ENCODE measurements around the gene MAP4K5. TPM values are rescaled to one million over a fixed set of nuclear protein-coding genes. Genes with fewer than 3 reads are reported as not detected.

Gene MAP4K5
- total RNA-seq, 1 experiment from 2014 or later, result 42.7 TPM

- H2AK5ac ChIP-seq (ENCODE audit: insufficient read length, low read length), result no peak overlapping the region
- H2BK12ac ChIP-seq (ENCODE audit: insufficient read length, low read depth, low read length), result no peak overlapping the region
- no peak overlapping the region for H4K5ac ChIP-seq (ENCODE audit: insufficient read length, low read depth, low read length)
- no peak overlapping the region for H2BK15ac ChIP-seq (ENCODE audit: low read depth, low read length)
- no peaks in the 10 kb centered on the region for H3K79me1 ChIP-seq (ENCODE audit: insufficient read depth, low read depth, low read length, poor library complexity, severe bottlenecking)
- no peak overlapping the region for H2AFZ ChIP-seq (ENCODE audit: low read length)
- H3K56ac ChIP-seq (ENCODE audit: insufficient read length, low read depth, low read length), result no peak overlapping the region
- Mint-ChIP-seq H3K27me3 (ENCODE audit: low read depth) (no peaks in the 10 kb centered on the region), H3K4me3 (no peak overlapping the region), H3K27ac (no peak overlapping the region), H3K9me3 (peaks cover 3% of the 10 kb centered on the region in 2 experiments; a peak in 4 of 5 replicates), H3K36me3 (ENCODE audit: insufficient read depth in 1 of 3, low read depth in 3 of 3) (peaks cover 40 to 57% (median 57%) of the 10 kb centered on the region in 3 experiments), H3K4me1 (peaks cover 3% of the 10 kb centered on the region in 2 experiments; a peak in 2 of 4 replicates)
- H3K4ac ChIP-seq (ENCODE audit: low read depth, low read length), result no peak overlapping the region
- no peaks in the 10 kb centered on the region for H3K27me3 ChIP-seq (ENCODE audit: insufficient read depth, low read length)
- no peak overlapping the region for H3K27ac ChIP-seq (ENCODE audit: insufficient read length, low read depth, low read length)
- no peak for TF ChIP-seq CTCF (conservative IDR thresholded peaks at IDR 0.05)
- no peak overlapping the region for H3K18ac ChIP-seq (ENCODE audit: insufficient read length, low read depth, low read length)
- no peak overlapping the region for H3T11ph ChIP-seq (ENCODE audit: low read length)
- H2BK20ac ChIP-seq (ENCODE audit: low read depth, low read length, poor library complexity, severe bottlenecking), result no peak overlapping the region
- no peaks in the 10 kb centered on the region for H3K79me2 ChIP-seq (ENCODE audit: insufficient read depth, low read length)
- H4K91ac ChIP-seq (ENCODE audit: insufficient read length, low read depth, low read length), result no peak overlapping the region
- no peak overlapping the region for H3K9ac ChIP-seq (ENCODE audit: extremely low read depth, insufficient read length, low read length)
- no peak overlapping the region for H4K8ac ChIP-seq (replicated peaks; ENCODE audit: insufficient read length, low read depth, low read length)
- no peak overlapping the region for H3K4me2 ChIP-seq (ENCODE audit: insufficient read depth, insufficient read length, low read length)
- H2BK5ac ChIP-seq (ENCODE audit: insufficient read length, low read length), result no peak overlapping the region
- H3K9me3 ChIP-seq (ENCODE audit: control insufficient read depth, low read depth, low read length), result no peaks in the 10 kb centered on the region
- H3K23ac ChIP-seq (ENCODE audit: insufficient read length, low read depth, low read length), result no peak overlapping the region
- no peak overlapping the region for H3K14ac ChIP-seq (ENCODE audit: insufficient read depth, low read length)
- no peaks in the 10 kb centered on the region for H3K23me2 ChIP-seq (ENCODE audit: insufficient read length, low read depth, low read length, poor library complexity, severe bottlenecking)
- no CpG with 5 or more reads among the region's 6 CpGs for WGBS (ENCODE audit: extremely low coverage, insufficient read length, low lambda C conversion rate)
- no peak overlapping the region for H2BK120ac ChIP-seq (ENCODE audit: low read depth, low read length, poor library complexity, severe bottlenecking)
- no peaks in the 10 kb centered on the region for H4K20me1 ChIP-seq (ENCODE audit: control insufficient read depth, insufficient read depth, insufficient read length)
- no peak for DNase-seq
- no peaks in the 10 kb centered on the region for H3K4me1 ChIP-seq (ENCODE audit: insufficient read depth, low read length)
These were observed 60.4 kb downstream of the MAP4K5 start for GRCh38 chr14:50471838-50472465.

Measured in H9 (cell line).